ENCODE measurements around the gene VOPP1.

Gene VOPP1

GRCh38 chr7:55435466-55435865, 136.8 kb downstream of the VOPP1 start:
- Histone ChIP-seq H3K4me3 (no peak overlapping the region), H3K27ac (no peak overlapping the region)
- TF ChIP-seq CTCF (IDR thresholded peaks at IDR 0.05) = no peak
- DNase-seq (ENCODE audit: low spot score) = no peak

- Histone ChIP-seq H3K27ac (no peak overlapping the region), H3K4me3 (no peak overlapping the region)
- no peak for TF ChIP-seq CTCF (IDR thresholded peaks at IDR 0.05)
- no peak for DNase-seq (ENCODE audit: low spot score)
Observed at GRCh38 chr7:55432939-55433784, 139.1 kb downstream of the VOPP1 start.

GRCh38 chr7:55432506-55432905, 139.8 kb downstream of the VOPP1 start:
- no peak for DNase-seq (ENCODE audit: low spot score)
- H3K27ac ChIP-seq = no peak overlapping the region
- no peak overlapping the region for H3K4me3 ChIP-seq
- no peak for TF ChIP-seq CTCF (IDR thresholded peaks at IDR 0.05)

- Histone ChIP-seq H3K4me3 (no peak overlapping the region), H3K27ac (no peak overlapping the region)
- TF ChIP-seq CTCF (IDR thresholded peaks at IDR 0.05) = no peak
- no peak for DNase-seq (ENCODE audit: low spot score)
Observed at GRCh38 chr7:55431898-55432297, 140.4 kb downstream of the VOPP1 start.

GRCh38 chr7:55429835-55430499, 142.3 kb downstream of the VOPP1 start:
- TF ChIP-seq CTCF (IDR thresholded peaks at IDR 0.05) = no peak
- Histone ChIP-seq H3K4me3 (no peak overlapping the region), H3K27ac (no peak overlapping the region)
- DNase-seq (ENCODE audit: low spot score) = no peak

GRCh38 chr7:55427800-55428199, 144.5 kb downstream of the VOPP1 start:
- no peak for DNase-seq (ENCODE audit: low spot score)
- TF ChIP-seq CTCF (IDR thresholded peaks at IDR 0.05) = no peak
- H3K4me3 ChIP-seq = no peak overlapping the region
- H3K27ac ChIP-seq = no peak overlapping the region

GRCh38 chr7:55427342-55427741, 145.0 kb downstream of the VOPP1 start:
- Histone ChIP-seq H3K4me3 (no peak overlapping the region), H3K27ac (no peak overlapping the region)
- no peak for DNase-seq (ENCODE audit: low spot score)
- TF ChIP-seq CTCF (IDR thresholded peaks at IDR 0.05) = no peak

All from coronary artery (tissue), 2 donors.